ENCODE measurements around the gene SMCR8.
A peak's percentile ranks its signal among the peaks of the same experiment; 100 is the strongest.

Gene SMCR8

GRCh38 chr17:18320301-18320700 lies 5.2 kb downstream of the SMCR8 start:
- H3K36me3 ChIP-seq, result peaks cover 33 to 86% (median 51%) of the 10 kb centered on the region in 3 donors
- H3K27me3 ChIP-seq, result no peaks in the 10 kb centered on the region
- H3K27ac ChIP-seq, result no peak overlapping the region
- H3K4me3 ChIP-seq, result no peak overlapping the region
- TF ChIP-seq, protein P1, sequence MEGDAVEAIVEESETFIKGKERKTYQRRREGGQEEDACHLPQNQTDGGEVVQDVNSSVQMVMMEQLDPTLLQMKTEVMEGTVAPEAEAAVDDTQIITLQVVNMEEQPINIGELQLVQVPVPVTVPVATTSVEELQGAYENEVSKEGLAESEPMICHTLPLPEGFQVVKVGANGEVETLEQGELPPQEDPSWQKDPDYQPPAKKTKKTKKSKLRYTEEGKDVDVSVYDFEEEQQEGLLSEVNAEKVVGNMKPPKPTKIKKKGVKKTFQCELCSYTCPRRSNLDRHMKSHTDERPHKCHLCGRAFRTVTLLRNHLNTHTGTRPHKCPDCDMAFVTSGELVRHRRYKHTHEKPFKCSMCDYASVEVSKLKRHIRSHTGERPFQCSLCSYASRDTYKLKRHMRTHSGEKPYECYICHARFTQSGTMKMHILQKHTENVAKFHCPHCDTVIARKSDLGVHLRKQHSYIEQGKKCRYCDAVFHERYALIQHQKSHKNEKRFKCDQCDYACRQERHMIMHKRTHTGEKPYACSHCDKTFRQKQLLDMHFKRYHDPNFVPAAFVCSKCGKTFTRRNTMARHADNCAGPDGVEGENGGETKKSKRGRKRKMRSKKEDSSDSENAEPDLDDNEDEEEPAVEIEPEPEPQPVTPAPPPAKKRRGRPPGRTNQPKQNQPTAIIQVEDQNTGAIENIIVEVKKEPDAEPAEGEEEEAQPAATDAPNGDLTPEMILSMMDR (IDR thresholded peaks at IDR 0.05), result no peak
- intact Hi-C loops (cut with DNase I; ENCODE audit: low total_unique reads), result no loop called here
- no peak for DNase-seq
- H3K9me3 ChIP-seq, result no peaks in the 10 kb centered on the region
- H3K4me1 ChIP-seq, result peaks cover 0 to 51% (median 44%) of the 10 kb centered on the region in 4 donors

GRCh38 chr17:18321309-18321708 lies 6.2 kb downstream of the SMCR8 start:
- H3K27me3 ChIP-seq, result no peaks in the 10 kb centered on the region
- peaks cover 34 to 96% (median 61%) of the 10 kb centered on the region in 3 donors for H3K36me3 ChIP-seq
- H3K4me1 ChIP-seq, result peaks cover 0 to 43% (median 37%) of the 10 kb centered on the region in 4 donors
- intact Hi-C loops (cut with DNase I; ENCODE audit: low total_unique reads), result no loop called here
- no peaks in the 10 kb centered on the region for H3K9me3 ChIP-seq
- TF ChIP-seq, protein P1 (IDR thresholded peaks at IDR 0.05), result peak in 1 of 2 experiments; percentile 9
- H3K27ac ChIP-seq, result no peak overlapping the region
- H3K4me3 ChIP-seq, result no peak overlapping the region
- DNase-seq, result no peak

DNA sequence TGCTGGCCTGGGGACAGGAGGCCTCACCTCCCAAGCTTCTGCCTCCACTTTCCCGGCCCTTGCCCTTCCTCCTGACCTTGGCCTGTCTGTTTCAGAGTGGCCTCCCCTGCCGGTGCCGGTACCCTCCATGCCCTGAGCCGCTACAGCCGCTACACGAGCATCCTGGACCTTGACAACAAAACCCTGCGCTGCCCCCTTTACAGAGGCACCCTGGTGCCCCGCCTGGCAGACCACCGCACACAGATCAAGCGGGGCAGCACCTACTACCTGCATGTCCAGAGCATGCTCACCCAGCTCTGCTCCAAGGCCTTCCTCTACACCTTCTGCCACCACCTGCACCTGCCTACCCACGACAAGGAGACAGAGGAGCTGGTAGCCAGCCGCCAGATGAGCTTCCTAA lies 7.4 kb downstream of the SMCR8 start:
- peaks cover 0 to 33% (median 24%) of the 10 kb centered on the region in 4 donors for H3K4me1 ChIP-seq
- TF ChIP-seq, protein P1 (IDR thresholded peaks at IDR 0.05), result no peak
- no peak for DNase-seq
- peaks cover 34 to 100% (median 70%) of the 10 kb centered on the region in 3 donors for H3K36me3 ChIP-seq
- H3K27ac ChIP-seq, result no peak overlapping the region
- intact Hi-C loops (cut with DNase I; ENCODE audit: low total_unique reads), result no loop called here
- no peaks in the 10 kb centered on the region for H3K9me3 ChIP-seq
- no peak overlapping the region for H3K4me3 ChIP-seq
- H3K27me3 ChIP-seq, result no peaks in the 10 kb centered on the region

DNA sequence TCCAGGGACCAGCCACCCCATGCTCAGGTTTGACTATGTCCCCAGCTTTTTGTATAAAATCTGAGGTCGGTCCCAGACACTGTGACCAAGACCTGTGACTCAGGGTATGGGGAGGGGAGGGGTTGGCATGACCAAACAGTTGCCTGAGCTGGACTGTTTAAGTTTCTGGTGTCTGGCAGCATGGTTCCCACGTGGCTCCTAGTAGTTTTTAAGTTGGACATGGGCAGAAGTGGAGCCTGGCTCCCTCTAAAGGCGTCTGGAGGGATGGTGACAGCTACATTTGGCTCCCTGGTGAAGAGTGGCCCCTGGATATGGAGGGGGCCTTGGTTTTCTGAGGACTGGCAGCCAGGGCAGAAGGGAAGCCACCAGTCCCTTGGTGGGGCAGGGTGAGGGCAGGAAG lies 7.9 kb downstream of the SMCR8 start:
- intact Hi-C loops (cut with DNase I; ENCODE audit: low total_unique reads), result no loop called here
- Histone ChIP-seq H3K4me3 (no peak overlapping the region), H3K4me1 (peaks cover 0 to 28% (median 20%) of the 10 kb centered on the region in 4 donors), H3K9me3 (no peaks in the 10 kb centered on the region), H3K27ac (no peak overlapping the region), H3K27me3 (no peaks in the 10 kb centered on the region), H3K36me3 (peaks cover 34 to 100% (median 75%) of the 10 kb centered on the region in 3 donors)
- no peak for DNase-seq
- TF ChIP-seq, protein P1 (IDR thresholded peaks at IDR 0.05), result no peak

DNA sequence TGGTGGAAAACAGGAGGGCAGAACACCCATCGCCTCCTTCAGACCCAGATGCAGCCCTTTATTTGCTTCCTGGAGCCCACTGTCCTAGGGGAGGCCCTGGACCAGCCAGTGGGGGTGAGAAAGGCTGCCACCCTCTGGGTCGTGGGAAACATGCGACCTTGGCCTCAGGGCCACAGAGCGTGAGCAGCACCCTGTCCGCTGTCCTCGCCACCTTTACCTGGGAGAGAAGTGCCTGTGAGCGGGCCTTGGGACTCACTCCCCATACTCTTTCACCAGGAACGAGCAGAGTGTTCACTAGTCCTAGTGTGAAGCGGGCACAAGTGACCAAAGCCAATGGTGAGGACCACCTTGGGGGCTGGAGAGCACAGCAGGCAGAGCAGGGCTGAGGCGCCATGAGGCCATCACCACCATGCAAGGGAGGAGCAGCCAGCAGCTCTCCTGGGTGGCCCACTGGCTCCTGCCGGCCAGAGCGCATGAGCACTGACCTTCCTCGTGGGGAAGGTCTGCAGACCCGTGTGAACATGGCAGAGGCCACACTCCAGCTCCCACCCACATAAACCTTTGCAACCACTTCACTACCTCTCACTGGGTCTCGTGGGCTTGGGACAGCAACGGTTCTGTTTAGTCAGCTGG lies 8.5 kb downstream of the SMCR8 start:
- no peak overlapping the region for H3K4me3 ChIP-seq
- intact Hi-C loops (cut with DNase I; ENCODE audit: low total_unique reads), result no loop called here
- no peaks in the 10 kb centered on the region for H3K27me3 ChIP-seq
- peaks cover 34 to 100% (median 81%) of the 10 kb centered on the region in 3 donors for H3K36me3 ChIP-seq
- peaks cover 0 to 22% (median 13%) of the 10 kb centered on the region in 4 donors for H3K4me1 ChIP-seq
- no peaks in the 10 kb centered on the region for H3K9me3 ChIP-seq
- H3K27ac ChIP-seq, result no peak overlapping the region
- DNase-seq, result no peak
- TF ChIP-seq, protein P1 (IDR thresholded peaks at IDR 0.05), result no peak
